Inflammatory macrophage treated with lipopolysaccharide for 4 hours (primary cell): Measurements from ENCODE around the gene AMFR.

Experiments
- DNase-seq: peaks from one replicate; pipeline ENCODE4 v3.0.0-alpha.2; 2020

AMFR gene

DNA sequence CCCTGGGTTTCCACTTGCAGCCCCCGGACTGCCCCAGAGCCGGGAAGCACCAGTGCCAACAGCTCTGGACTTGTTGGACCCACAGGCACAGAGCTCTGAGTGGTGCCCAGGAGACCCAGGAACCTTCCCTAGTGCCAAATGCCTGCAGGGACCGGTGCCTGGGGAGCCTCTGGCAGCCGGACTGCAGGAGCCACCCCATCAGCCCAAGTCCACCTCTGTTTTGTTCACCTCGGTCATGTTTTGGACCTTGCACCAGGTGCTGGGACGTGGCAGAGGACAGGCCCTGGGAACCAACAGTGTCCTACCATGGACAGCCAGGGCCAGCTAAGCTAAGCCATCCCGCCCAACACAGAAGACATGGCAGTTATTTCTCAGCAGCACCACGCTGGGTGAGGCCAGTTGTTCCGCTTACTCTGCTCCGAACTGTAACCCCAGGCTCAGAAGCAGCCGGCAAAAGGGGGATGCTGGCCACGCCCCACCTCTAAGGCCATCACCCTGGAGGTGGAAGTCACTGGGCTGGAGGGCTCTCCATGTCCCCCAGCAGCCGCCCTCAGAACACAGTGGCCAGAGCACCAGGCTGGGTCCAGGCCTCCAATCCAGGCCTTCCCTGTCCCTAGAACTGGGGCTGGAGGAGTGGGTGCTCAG lies 79.8 kb downstream of the AMFR start:
- DNase-seq, result no peak

- no peak for DNase-seq
Measured at GRCh38 chr16:56344518-56345405, 80.6 kb downstream of the AMFR start.

GRCh38 chr16:56343661-56344517 lies 81.5 kb downstream of the AMFR start:
- DNase-seq, result no peak

GRCh38 chr16:56341656-56342399 lies 83.5 kb downstream of the AMFR start:
- no peak for DNase-seq

- DNase-seq, result no peak
Measured at GRCh38 chr16:56340864-56341365, 84.4 kb downstream of the AMFR start.

DNA sequence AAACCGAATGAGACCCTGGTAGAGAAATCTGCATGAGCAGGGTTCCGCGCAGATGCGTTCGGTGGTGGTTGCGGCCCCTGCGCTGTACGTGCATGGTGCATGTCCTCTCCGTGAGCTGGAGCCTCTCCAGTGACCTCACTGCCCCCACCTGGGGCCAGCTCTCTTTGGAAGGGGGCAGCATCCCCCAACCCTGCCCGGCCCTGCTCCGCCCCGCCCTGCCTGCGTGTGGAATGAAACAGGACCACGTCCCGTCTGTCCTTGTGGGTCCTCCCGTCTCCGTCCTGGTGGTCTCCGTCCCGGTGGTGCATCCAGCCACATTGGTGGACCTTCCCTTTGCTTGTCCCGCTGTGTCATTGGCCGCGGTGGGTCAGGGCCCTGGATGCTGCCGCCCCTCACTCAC lies 84.9 kb downstream of the AMFR start:
- DNase-seq, result no peak

- DNase-seq, result no peak
Measured at GRCh38 chr16:56339431-56340195, 85.7 kb downstream of the AMFR start.

- DNase-seq, result no peak
Measured at GRCh38 chr16:56338566-56339318, 86.6 kb downstream of the AMFR start.

GRCh38 chr16:56337858-56338325 lies 87.5 kb downstream of the AMFR start:
- DNase-seq, result no peak

- DNase-seq, result no peak
Measured at GRCh38 chr16:56337131-56337857, 88.1 kb downstream of the AMFR start.

DNA sequence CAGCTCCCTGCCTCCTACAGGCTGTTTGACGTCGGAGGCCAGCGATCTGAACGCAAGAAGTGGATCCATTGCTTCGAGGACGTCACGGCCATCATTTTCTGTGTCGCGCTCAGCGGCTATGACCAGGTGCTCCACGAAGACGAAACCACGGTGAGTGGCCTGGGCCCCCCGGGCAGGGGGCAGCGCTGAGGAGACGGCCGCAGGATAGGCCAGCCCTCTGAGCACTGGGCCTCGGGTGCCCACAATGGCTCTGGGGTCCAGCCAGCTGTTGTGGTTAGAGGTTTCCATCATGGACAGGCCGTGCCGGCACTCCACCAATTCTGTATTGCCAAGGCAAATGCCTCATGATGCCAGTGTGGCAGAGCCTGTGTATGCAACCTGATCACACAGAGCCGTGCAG lies 88.6 kb downstream of the AMFR start:
- DNase-seq, result no peak

DNA sequence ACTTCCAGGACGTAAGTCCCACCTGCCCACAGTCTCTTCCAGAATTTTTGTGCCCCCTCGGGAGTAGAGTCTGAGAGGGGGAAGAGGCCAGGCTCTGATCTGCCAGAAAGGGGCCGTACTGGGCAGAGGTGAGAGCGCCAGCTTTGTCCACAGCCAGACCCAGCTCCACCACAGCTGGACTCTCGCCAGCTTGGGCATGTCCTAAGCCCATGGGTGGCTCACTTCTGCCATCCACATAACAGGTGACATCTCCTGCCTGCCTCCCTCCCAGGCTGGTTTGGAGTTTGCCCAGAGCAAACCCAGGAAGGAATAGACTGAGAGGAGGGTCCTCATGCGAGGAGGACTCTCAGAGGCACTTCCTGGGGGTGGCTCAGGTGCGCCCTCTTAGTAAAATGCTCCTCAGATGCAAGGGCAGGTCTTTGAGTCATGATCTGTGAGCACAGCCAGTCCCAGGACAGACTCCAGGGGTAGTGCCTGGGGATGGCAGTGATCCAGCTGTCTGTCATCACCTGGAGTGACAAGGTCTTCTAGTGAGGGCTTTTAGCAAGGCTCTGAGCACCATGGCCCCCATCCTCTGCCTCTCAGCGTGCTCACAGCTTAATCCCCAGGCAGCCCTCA lies 89.2 kb downstream of the AMFR start:
- no peak for DNase-seq

DNA sequence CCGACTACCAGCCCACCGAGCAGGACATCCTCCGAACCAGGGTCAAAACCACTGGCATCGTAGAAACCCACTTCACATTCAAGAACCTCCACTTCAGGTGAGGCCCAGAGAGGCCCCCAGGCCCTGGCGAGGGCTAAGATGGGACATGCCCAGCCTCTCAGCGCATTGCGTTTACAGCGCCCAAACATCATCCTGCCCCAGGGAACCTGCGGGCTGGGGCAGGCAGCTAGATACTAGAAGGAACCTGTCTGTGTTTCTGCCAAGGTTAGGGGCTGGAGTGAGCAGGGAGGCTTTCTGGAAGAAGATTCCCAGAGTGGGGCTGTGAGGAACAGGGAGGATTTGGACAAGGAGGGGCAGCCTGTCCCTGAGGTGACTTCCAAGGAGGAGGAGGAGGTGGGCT lies 90.6 kb downstream of the AMFR start:
- no peak for DNase-seq

DNA sequence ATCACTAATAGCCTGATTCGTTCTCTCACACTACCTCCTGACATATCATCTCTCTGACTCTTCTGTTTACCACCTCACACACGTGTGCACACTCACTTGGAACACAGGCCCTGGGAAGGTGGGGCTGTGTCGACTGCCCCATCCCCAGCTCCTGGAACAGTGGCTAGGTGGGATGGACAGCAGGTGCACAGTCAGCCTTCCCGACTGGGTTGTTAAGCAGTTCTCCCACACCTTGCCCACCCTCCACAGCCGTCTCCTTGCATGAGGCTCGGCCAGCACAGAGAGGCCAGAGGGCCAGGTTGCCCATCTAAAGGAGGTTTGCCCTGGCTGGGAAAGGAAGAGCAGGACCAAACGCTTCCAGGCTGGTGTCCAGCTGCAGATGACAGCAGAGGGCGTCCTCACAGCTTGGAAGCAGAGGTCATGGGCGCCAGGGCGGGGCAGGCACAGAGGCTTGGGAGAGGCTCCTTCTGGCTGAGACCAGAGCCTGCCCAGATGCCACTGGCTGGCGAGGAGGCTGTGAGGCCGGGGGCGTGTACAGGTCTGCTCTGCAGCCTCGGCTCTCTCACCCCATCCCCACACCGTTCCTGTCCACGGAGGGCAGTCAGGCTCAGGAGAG lies 92.8 kb downstream of the AMFR start:
- peak; percentile 5 for DNase-seq

GRCh38 chr16:56331915-56332314 lies 93.4 kb downstream of the AMFR start:
- DNase-seq, result no peak

DNA sequence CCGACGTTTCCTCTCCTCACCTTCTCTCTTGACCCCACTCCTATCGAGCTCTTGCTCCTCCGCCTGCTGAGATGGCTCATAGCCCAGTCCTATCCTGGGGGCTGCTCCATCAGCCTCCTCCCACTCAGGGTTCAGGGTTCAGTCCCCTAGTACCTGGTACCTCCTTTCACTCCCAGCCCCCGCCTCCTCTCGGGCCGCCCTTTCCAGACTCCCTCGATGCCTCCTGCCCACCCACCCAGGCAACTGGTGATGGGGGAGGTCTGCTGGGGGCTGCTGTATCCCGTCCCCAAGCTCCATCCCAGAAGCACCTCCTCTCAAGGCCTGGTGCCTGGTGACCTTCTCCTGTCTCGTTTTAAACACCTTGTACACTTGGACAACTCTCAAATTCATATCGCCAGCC lies 93.9 kb downstream of the AMFR start:
- no peak for DNase-seq

DNA sequence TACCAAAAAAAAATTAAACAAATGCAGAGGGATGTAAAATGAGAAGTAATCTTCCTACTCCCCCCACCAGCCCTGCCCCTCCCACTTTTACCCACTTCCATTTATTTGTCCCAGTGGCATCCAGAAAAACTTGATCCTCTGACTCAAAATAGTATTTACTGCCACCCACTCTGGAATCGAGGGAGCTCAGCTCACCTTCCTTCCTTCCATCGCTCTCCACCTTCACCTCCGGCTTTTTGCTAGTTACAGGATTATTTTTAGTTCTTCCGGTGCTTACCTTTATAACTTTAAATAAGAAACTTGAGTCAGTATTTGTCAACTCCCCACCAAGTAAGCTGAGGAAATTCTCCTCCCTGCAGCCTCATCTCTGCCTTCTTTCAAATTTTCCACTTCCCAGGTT lies 94.9 kb downstream of the AMFR start:
- DNase-seq, result no peak

- no peak for DNase-seq
Measured at GRCh38 chr16:56329887-56330286, 95.5 kb downstream of the AMFR start.
